Measurements from ENCODE around the gene GLP1R. TPM values are rescaled to one million over a fixed set of nuclear protein-coding genes. Genes with fewer than 3 reads are reported as not detected.

The GLP1R gene
- total and polyA plus RNA-seq, 8 donors = 0.05 to 9.0 (median 1.9) TPM; not detected in 4

DNA sequence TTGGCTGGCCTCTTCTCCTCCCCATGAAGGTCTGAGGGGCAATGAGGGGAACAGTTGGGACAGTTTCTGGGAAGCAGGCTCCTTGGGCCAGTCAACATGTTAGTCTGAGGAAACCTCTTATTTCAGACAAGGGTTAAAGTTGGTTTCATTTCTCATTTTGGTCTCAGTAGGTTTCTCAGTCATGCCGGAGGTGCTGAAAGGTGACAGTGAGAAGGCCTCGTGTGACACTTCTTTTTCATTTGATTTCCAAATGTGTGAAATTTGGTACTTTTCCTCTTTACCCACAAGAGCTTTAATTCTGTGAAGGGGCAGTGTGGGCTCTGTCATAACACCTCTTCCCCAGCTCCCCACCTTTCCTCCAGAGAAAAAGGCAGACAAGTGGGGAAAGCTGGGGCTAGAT, 7.5 kb upstream of the GLP1R start:
- Histone ChIP-seq H3K27ac (no peak overlapping the region), H3K36me3 (no peaks in the 10 kb centered on the region), H3K9me3 (no peaks in the 10 kb centered on the region), H3K4me3 (no peak overlapping the region), H3K27me3 (peaks cover 0 to 87% (median 7%) of the 10 kb centered on the region in 3 donors), H3K4me1 (no peaks in the 10 kb centered on the region)
- TF ChIP-seq, protein P1, sequence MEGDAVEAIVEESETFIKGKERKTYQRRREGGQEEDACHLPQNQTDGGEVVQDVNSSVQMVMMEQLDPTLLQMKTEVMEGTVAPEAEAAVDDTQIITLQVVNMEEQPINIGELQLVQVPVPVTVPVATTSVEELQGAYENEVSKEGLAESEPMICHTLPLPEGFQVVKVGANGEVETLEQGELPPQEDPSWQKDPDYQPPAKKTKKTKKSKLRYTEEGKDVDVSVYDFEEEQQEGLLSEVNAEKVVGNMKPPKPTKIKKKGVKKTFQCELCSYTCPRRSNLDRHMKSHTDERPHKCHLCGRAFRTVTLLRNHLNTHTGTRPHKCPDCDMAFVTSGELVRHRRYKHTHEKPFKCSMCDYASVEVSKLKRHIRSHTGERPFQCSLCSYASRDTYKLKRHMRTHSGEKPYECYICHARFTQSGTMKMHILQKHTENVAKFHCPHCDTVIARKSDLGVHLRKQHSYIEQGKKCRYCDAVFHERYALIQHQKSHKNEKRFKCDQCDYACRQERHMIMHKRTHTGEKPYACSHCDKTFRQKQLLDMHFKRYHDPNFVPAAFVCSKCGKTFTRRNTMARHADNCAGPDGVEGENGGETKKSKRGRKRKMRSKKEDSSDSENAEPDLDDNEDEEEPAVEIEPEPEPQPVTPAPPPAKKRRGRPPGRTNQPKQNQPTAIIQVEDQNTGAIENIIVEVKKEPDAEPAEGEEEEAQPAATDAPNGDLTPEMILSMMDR (IDR thresholded peaks at IDR 0.05) = no peak
- TF ChIP-seq EP300 (IDR thresholded peaks at IDR 0.05) (no peak), POLR2AphosphoS5 (IDR thresholded peaks at IDR 0.05) (no peak), POLR2A (IDR thresholded peaks at IDR 0.05) (no peak)
- intact Hi-C loops (cut with DNase I; ENCODE audit: low total_unique reads) = no loop called here
- 54 to 67% (median 65%) methylated on average over 2 of the region's 2 CpGs for WGBS, 5 donors
- no peak for DNase-seq

DNA sequence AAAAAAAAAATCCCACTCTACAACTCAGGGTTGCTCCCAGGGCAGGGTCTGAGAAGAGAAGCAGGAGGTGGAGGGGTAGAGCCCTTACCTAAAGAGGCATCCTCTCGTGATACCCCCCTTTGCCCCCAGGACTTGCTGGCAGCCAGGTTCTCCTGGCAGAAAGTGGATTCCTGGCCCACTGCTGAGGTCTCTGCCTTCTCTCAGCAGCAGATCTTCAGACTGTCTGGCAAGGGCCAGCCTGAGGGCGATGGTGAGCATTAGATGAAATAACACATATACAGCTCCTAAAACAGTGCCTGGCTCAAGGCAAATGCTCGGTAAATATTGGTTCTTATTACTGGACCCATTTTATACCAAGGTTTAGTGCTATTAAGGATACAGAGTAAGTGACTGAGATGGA, 4.8 kb upstream of the GLP1R start:
- Histone ChIP-seq H3K27me3 (peaks cover 0 to 87% (median 20%) of the 10 kb centered on the region in 3 donors), H3K27ac (no peak overlapping the region), H3K36me3 (no peaks in the 10 kb centered on the region), H3K9me3 (no peaks in the 10 kb centered on the region), H3K4me1 (peaks cover 6 to 8% (median 8%) of the 10 kb centered on the region in 4 donors), H3K4me3 (no peak overlapping the region)
- DNase-seq = no peak
- TF ChIP-seq, protein P1 (IDR thresholded peaks at IDR 0.05) = no peak
- TF ChIP-seq POLR2A (IDR thresholded peaks at IDR 0.05) (no peak), EP300 (IDR thresholded peaks at IDR 0.05) (no peak), POLR2AphosphoS5 (IDR thresholded peaks at IDR 0.05) (no peak)
- intact Hi-C loops (cut with DNase I; ENCODE audit: low total_unique reads) = no loop called here
- WGBS, 5 donors = 76 to 92% (median 88%) methylated on average over 3 of the region's 3 CpGs

DNA sequence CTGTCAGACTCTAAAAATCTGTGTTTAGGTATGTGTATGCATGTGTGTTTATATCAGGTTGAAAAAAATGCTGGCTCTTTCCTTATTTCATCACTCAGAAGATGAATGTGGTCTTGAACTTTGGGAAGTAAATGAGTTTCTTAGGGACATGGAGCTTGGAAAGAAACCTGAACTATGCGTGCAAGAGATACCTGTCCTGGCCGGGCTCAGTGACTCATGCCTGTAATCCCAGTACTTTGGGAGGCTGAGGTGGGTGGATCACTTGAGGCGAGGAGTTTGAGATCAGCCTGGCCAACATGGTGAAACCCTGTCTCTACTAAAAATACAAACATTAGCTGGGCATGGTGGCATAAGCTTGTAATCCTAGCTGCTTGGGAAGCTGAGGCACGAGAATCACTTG, 4.4 kb upstream of the GLP1R start:
- no peak for TF ChIP-seq POLR2A (IDR thresholded peaks at IDR 0.05)
- Histone ChIP-seq H3K4me3 (no peak overlapping the region), H3K9me3 (no peaks in the 10 kb centered on the region), H3K27me3 (peaks cover 0 to 88% (median 25%) of the 10 kb centered on the region in 3 donors), H3K4me1 (peaks cover 10 to 12% (median 11%) of the 10 kb centered on the region in 4 donors), H3K36me3 (no peaks in the 10 kb centered on the region), H3K27ac (no peak overlapping the region)
- intact Hi-C loops (cut with DNase I; ENCODE audit: low total_unique reads) = no loop called here
- 75 to 91% (median 88%) methylated on average over 4 of the region's 4 CpGs for WGBS, 5 donors
- DNase-seq = no peak

DNA sequence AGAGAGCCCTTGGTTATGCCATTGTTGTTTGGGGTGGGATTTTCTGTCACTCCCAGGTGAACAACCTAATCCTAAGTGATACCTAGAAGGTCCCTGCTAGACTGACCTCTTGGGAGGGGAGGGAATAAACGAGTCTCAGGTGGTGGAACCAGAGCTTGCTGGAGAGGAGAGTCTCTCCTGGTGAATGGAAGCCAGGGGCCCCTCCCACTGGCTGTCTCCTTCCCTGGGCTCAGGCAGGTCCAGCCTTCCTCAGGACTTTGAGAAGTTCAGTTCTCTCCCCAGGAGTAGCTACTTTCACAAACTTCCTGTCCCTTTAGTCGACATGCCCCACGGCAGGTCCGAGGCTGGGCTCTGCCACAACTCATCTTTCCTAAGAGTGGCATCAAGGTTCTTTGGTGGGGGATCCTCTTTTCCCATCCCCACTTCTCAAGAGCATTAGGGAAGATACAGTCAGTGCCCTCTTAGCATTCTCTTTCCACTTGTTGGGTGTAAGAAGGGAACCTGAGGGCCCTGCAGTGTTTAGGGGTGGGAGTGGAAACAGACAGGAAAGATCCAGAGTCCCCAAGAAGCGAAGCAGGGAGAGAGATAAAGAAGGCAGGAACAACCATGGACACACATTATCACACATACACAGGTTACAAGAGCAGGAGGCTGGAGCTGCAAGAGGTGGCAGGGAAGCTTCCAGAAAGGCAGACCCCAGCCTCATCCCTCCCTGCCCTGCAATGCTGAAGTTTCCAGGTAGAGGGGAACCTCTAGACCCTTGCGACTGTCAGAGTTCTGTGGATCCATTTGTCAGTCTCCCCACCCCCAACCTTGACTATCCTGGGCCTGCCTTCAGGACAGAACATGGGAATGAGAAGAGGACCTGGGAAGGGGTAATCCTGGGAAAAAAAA, 900 bp upstream of the GLP1R start:
- H3K27me3 ChIP-seq = peaks cover 0 to 87% (median 38%) of the 10 kb centered on the region in 3 donors
- DNase-seq = no peak
- peak overlapping the region in 3 of 4 donors; percentile 39 to 60 (median 47) for H3K4me3 ChIP-seq
- H3K4me1 ChIP-seq = peaks cover 10 to 15% (median 12%) of the 10 kb centered on the region in 4 donors
- no peaks in the 10 kb centered on the region for H3K36me3 ChIP-seq
- 56 to 77% (median 64%) methylated on average over 6 of the region's 6 CpGs for WGBS, 5 donors
- intact Hi-C loops (cut with DNase I; ENCODE audit: low total_unique reads) = no loop called here
- no peak overlapping the region for H3K27ac ChIP-seq
- TF ChIP-seq POLR2A (IDR thresholded peaks at IDR 0.05) (no peak), POLR2AphosphoS5 (IDR thresholded peaks at IDR 0.05) (no peak), EP300 (IDR thresholded peaks at IDR 0.05) (no peak)
- TF ChIP-seq, protein P1 (IDR thresholded peaks at IDR 0.05) = no peak
- H3K9me3 ChIP-seq = no peaks in the 10 kb centered on the region

All from stomach (tissue), 9 donors.